Measurements from ENCODE around the gene CDH26.

GRCh38 chr20:59954718-59955117 lies 3.5 kb upstream of the CDH26 start:
- TF ChIP-seq ZNF512 (CRISPR knock-in tag; IDR thresholded peaks at IDR 0.05) (no peak), IRF2 (CRISPR knock-in tag; IDR thresholded peaks at IDR 0.05) (no peak), NR1H2 (CRISPR knock-in tag; IDR thresholded peaks at IDR 0.05; ENCODE audit: borderline replicate concordance, low read depth) (no peak), ATF3 (CRISPR knock-in tag; IDR thresholded peaks at IDR 0.05) (no peak), EZH2 (conservative IDR thresholded peaks at IDR 0.05; ENCODE audit: low read depth, low read length) (no peak), MBD4 (IDR thresholded peaks at IDR 0.05; ENCODE audit: borderline replicate concordance, low read length) (no peak), MED13 (CRISPR knock-in tag; IDR thresholded peaks at IDR 0.05) (no peak), POLR2A (IDR thresholded peaks at IDR 0.05; ENCODE audit: insufficient read depth in 1 of 2, low read depth in 2 of 2, low read length in 2 of 2) (no peak)
- TF ChIP-seq, protein P1, sequence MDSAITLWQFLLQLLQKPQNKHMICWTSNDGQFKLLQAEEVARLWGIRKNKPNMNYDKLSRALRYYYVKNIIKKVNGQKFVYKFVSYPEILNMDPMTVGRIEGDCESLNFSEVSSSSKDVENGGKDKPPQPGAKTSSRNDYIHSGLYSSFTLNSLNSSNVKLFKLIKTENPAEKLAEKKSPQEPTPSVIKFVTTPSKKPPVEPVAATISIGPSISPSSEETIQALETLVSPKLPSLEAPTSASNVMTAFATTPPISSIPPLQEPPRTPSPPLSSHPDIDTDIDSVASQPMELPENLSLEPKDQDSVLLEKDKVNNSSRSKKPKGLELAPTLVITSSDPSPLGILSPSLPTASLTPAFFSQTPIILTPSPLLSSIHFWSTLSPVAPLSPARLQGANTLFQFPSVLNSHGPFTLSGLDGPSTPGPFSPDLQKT (CRISPR knock-in tag; IDR thresholded peaks at IDR 0.05; ENCODE audit: borderline replicate concordance), result no peak
- TF ChIP-seq, protein P2, sequence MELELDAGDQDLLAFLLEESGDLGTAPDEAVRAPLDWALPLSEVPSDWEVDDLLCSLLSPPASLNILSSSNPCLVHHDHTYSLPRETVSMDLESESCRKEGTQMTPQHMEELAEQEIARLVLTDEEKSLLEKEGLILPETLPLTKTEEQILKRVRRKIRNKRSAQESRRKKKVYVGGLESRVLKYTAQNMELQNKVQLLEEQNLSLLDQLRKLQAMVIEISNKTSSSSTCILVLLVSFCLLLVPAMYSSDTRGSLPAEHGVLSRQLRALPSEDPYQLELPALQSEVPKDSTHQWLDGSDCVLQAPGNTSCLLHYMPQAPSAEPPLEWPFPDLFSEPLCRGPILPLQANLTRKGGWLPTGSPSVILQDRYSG (CRISPR knock-in tag; IDR thresholded peaks at IDR 0.05), result no peak

Measured in HepG2 (cell line).